Posterior vena cava (tissue), 2 donors: ENCODE measurements around the gene MISP3. TPM values are rescaled to one million over a fixed set of nuclear protein-coding genes. Genes with fewer than 3 reads are reported as not detected.

Experiments used
- DNase-seq: peaks from one replicate; pipeline ENCODE4 v3.0.0-alpha.2; 2020; ENCODE audit warnings: low spot score
- intact Hi-C, 2 donors: fragments of 100-400 bp; cut with DNase I; formaldehyde crosslinking; loops; one replicate each; pipeline versions ENCODE4 v1.14.1 to v1.14.2; 2022 to 2023
- total RNA-seq, 2 donors: library from RNA; stranded (reverse); fragmentation: NEBNext Ultra II Directional; extraction: Animal tissue kit (Norgen Biotek cat#: 25700); gene quantifications; one replicate each; pipeline ENCODE4 v1.2.1, GENCODE V29; 2021
- donor health status: DM: yes; HTN: yes; CAD: no.
- donor health status: DM: yes; HTN: yes; CAD: no.

The MISP3 gene
- total RNA-seq, 2 donors from 2014 or later = 1.0 to 1.4 TPM

- intact Hi-C loops = no loop called here
- no peak for DNase-seq
Observed at GRCh38 chr19:14051980-14052379, 20.6 kb upstream of the MISP3 start.

- intact Hi-C loops = no loop called here
- DNase-seq = no peak
Observed at GRCh38 chr19:14052470-14052869, 20.1 kb upstream of the MISP3 start.

- DNase-seq = no peak
- intact Hi-C loops = no loop called here
Observed at GRCh38 chr19:14053032-14053431, 19.6 kb upstream of the MISP3 start.

DNA sequence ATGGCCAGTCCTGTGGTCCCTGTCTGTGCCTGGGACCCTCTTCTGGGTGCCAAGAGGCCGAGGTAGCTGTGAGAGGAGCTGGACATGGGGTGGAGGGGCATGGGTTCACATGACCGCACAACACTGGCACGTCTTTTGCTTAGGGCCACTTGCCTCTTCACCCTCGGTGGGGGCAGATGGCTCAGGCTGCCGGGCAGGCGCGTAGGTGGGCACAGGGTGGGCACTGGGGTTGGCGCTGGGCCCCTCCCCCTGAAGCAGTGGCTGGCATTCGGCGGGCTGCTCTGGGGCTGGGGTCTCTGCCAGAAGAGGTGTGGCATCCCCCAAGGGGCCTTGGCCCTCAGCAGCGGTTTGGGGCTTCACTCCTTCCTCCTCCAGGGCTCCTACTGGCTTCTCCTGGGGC is 19.1 kb upstream of the MISP3 start:
- DNase-seq = no peak
- intact Hi-C loops = no loop called here

DNA sequence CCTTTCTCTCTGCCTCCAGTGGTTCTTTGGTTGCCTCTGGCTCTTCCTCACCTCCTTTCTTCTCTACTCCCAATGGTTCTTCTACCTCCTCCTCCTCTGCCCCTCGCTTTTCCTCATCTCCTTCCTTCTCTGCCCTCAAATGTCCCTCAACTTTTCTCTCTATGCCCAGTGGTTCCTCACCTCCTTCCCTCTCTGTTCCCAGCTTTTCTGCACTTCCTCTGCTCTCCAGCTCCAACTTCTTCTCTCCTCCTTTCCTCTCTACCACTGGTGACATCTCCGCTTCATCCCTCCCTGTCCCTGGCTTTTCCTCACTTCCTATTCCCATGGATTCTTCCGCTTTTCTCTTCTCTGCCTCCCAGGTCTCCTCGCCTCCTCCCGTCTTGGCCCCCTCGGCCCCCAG is 18.5 kb upstream of the MISP3 start:
- intact Hi-C loops = no loop called here
- DNase-seq = no peak

DNA sequence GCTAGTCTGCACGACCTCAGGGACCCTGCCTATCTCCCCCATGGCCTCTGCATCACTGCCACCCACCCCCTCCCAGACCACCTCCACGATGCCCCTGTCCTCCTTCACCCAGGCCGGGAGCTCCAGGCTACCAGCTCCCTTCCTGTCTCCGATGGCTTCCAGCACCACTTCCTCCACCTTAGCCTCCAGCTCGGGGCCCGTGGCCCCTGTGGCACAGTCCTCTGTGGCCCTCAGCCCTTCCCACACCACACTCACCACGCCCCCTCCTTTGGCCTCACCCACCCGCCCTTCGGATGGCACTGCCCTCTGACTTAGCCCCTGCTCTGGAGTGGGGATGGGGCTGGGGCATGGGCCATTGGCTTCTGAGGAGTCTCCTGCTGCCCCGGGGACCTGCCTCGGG is 17.9 kb upstream of the MISP3 start:
- intact Hi-C loops = no loop called here
- no peak for DNase-seq

- no peak for DNase-seq
- intact Hi-C loops = no loop called here
Observed at GRCh38 chr19:14055396-14055795, 17.2 kb upstream of the MISP3 start.

GRCh38 chr19:14056069-14056666 is 16.4 kb upstream of the MISP3 start:
- intact Hi-C loops = no loop called here
- no peak for DNase-seq

- intact Hi-C loops = no loop called here
- DNase-seq = no peak
Observed at GRCh38 chr19:14056741-14057356, 15.7 kb upstream of the MISP3 start.

GRCh38 chr19:14058182-14059092 is 14.1 kb upstream of the MISP3 start:
- DNase-seq = no peak
- intact Hi-C loops = no loop called here

DNA sequence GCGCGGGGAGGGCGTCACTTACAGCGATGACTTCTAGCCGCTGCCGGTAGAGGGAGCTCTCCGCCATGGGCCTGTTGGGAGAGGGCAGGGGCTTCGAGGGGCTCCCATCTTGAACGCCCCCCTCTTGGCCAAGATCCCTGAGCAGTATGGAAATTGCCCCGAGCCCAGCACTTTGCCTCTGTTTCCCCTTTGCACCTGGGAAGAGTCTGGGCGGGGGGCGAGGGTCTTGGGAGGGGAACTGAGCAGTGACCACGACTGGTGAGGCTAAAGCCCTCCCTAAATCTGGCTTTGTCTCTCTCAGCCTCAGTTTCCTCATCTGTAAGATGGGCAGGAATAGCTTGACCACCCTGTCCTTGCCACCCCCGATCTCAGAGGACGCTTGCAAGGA is 13.5 kb upstream of the MISP3 start:
- intact Hi-C loops = no loop called here
- no peak for DNase-seq

GRCh38 chr19:14059652-14060155 is 12.9 kb upstream of the MISP3 start:
- intact Hi-C loops = no loop called here
- no peak for DNase-seq

DNA sequence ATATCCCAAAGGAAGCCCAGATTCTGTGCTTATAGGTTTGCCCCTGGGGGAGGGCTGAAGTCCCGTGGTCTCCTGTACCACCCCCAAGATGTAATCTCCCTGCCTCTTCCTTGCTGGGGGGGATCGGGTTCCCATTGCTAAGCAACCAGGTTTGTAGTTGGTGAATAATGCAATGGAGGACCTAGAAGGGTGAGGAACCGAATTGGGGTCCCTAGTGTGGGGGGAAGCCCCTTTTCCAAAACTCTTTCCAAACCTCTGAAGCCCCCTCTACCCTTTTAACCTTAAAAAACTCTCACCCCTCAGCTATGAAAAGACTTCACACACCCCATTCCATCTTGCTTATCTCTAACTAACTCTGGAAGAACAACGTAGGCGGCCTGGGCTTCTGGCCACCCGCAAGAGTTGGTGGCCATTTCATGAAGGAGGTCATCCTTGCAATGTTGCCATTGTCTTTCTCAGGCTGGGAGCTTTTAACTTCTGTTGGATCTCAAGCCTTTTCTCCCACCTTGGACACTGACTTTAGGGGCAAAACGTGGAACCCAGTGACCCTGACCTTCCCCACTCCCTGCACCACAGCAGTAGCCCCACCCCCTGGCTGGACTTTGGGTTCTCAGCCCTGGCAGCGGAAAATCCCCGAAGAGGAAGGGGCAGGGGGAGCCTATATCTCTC is 11.4 kb upstream of the MISP3 start:
- intact Hi-C loops = no loop called here
- no peak for DNase-seq

- no peak for DNase-seq
- intact Hi-C loops = no loop called here
Observed at GRCh38 chr19:14061751-14062557, 10.6 kb upstream of the MISP3 start, which contains the start of gene PALM3. PALM3 (minus strand) TSS chr19:14062076; CDS start chr19:14061980, 96 bp downstream.

DNA sequence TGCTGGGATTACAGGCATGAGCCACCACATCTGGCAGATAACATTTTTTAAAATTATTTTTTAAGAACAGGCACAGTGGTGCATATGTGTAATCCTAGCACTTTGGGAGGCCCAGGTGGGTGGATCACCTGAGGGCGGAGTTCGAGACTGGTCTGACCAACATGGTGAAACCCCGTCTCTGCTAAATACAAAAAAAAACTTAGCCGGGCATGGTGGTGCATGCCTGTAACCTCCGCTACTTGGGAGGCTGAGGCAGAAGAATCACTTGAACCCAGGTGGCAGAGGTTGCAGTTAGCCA is 10.1 kb upstream of the MISP3 start:
- intact Hi-C loops = no loop called here
- DNase-seq = no peak

- DNase-seq = no peak
- intact Hi-C loops = no loop called here
Observed at GRCh38 chr19:14063105-14063504, 9.5 kb upstream of the MISP3 start.

DNA sequence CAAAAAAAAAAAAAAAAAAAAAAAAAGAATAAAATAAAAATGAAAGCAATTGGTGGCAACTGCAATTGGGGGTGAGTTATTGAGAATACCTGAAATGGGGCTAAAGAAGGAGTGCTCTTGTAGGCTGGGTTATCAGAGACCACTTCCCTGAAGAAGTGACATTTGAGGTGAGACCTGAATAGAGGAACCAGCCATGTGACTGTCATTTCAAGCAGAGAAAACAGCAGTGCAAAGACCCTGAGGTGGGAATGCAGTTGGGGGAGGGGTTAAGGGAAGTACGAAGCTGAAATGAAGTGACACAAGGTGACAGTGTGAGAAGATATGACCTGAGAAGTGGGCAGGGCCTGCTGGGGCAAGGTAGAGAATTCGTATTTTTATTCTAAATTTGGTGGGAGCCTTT is 6.5 kb upstream of the MISP3 start:
- intact Hi-C loops = no loop called here
- no peak for DNase-seq

DNA sequence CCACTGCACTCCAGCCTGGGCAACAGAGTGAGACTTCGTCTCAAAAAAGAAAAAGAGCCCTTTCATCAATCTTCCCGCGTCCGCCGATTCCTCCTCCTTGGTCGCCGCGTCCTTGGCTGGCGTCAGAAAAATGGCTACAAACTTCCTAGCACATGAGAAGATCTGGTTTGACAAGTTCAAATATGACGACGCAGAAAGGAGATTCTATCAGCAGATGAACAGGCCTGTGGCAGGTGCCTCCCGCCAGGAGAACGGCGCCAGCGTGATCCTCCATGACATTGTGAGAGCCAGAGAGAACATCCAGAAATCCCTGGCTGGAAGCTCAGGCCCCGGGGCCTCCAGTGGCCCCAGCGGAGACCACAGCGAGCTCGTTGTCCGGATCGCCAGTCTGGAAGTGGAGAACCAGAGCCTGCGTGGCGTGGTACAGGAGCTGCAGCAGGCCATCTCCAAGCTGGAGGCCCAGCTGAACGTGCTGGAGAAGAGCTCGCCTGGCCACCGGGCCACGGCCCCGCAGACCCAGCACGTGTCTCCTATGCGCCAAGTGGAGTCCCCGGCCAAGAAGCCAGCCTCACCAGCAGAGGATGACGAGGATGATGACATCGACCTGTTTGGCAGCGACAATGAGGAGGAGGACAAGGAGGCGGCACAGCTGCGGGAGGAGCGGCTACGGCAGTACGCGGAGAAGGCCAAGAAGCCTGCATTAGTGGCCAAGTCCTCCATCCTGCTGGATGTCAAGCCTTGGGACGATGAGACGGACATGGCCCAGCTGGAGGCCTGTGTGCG is 2.1 kb upstream of the MISP3 start:
- no peak for DNase-seq
- intact Hi-C loops = loop anchor here in 1 of 2 donors (5.0 kb wide), 2 partner anchors 188 to 468 kb away; no protein-coding TSS in a partner anchor
